IMR-90 (cell line): ENCODE measurements around the gene SETD2. TPM values are rescaled to one million over a fixed set of nuclear protein-coding genes. Genes with fewer than 3 reads are reported as not detected.
A peak's percentile ranks its signal among the peaks of the same experiment; 100 is the strongest.

Source experiments
- ATAC-seq: fragments of 200-7000 bp; cut with Tn5 transposase; 2 replicates; pipeline ENCODE4 v1.9.1; 2020; ENCODE audit warnings: low read depth, mild to moderate bottlenecking, moderate library complexity
- Bru-seq: library from RNA; stranded (reverse); fragments of 400-500 nt; gene quantifications from one replicate; lab custom pipeline; 2021; lab: Mats Ljungman, UMichigan
- BruChase-seq, 2 experiments: library from RNA; stranded (reverse); fragments of 400-500 nt; gene quantifications; one replicate each; lab custom pipeline; 2021; lab: Mats Ljungman, UMichigan
- BruUV-seq: library from RNA; stranded (reverse); fragments of 400-500 nt; replicated peaks from 2 replicates; lab custom pipeline; 2021; lab: Mats Ljungman, UMichigan
- CTCF ChIA-PET: fragments of 300-600 bp; formaldehyde crosslinking; extraction: SDS; loops from one replicate; lab custom pipeline; 2021; ENCODE audit warnings: antibody characterized with exemption; lab: Yijun Ruan, JAX
- POLR2A ChIA-PET: fragments of 300-600 bp; sonication (Branson Sonifier 250); formaldehyde crosslinking; loops from one replicate; lab custom pipeline; 2022; ENCODE audit warnings: antibody characterized with exemption; ENCODE audit not compliant: unreplicated experiment; lab: Charles Lee
- DNase-seq: peaks from one replicate; pipeline ENCODE4 v3.0.0; 2013
- H2AFZ ChIP-seq: replicated peaks from 2 replicates; pipeline ENCODE3; 2013; ENCODE audit warnings: low read length, mild to moderate bottlenecking; ENCODE audit not compliant: poor library complexity
- H2AK5ac ChIP-seq: 2 replicates; pipeline ENCODE4 v1.6.1; 2013; ENCODE audit warnings: low read depth, low read length, inconsistent platforms
- H2AK9ac ChIP-seq: replicated peaks from 2 replicates; pipeline ENCODE3; 2013; ENCODE audit warnings: mild to moderate bottlenecking, low read depth, low read length, moderate library complexity; ENCODE audit not compliant: poor library complexity
- H2BK120ac ChIP-seq: 2 replicates; pipeline ENCODE4 v1.6.1; 2013; ENCODE audit warnings: low read depth, low read length, inconsistent platforms
- H2BK15ac ChIP-seq: 3 replicates; pipeline ENCODE4 v1.6.1; 2013; ENCODE audit warnings: low read depth, low read length, inconsistent platforms
- H2BK20ac ChIP-seq: 2 replicates; pipeline ENCODE4 v1.6.1; 2013; ENCODE audit warnings: low read depth, mild to moderate bottlenecking, inconsistent platforms, low read length, moderate library complexity
- H2BK5ac ChIP-seq: 2 replicates; pipeline ENCODE4 v1.6.1; 2013; ENCODE audit warnings: mild to moderate bottlenecking, low read depth, low read length, inconsistent platforms; ENCODE audit not compliant: poor library complexity, severe bottlenecking
- H3K14ac ChIP-seq: replicated peaks from 2 replicates; pipeline ENCODE4 v1.6.1; 2013; ENCODE audit warnings: low read depth, low read length, inconsistent platforms
- H3K18ac ChIP-seq: 2 replicates; pipeline ENCODE4 v1.6.1; 2013; ENCODE audit warnings: low read depth, low read length, control low read depth
- H3K23ac ChIP-seq: 2 replicates; pipeline ENCODE4 v1.6.1; 2013; ENCODE audit warnings: low read depth, low read length, inconsistent platforms
- H3K27ac ChIP-seq: 2 replicates; pipeline ENCODE4 v1.5.1; 2013; ENCODE audit warnings: mild to moderate bottlenecking, control low read depth, low read length; ENCODE audit not compliant: insufficient read depth
- H3K27me3 ChIP-seq: 2 replicates; pipeline ENCODE4 v1.6.1; 2013; ENCODE audit warnings: low read length; ENCODE audit not compliant: control insufficient read depth, insufficient read depth
- H3K36me3 ChIP-seq: 2 replicates; pipeline ENCODE4 v1.6.1; 2013; ENCODE audit warnings: low read length, mixed read lengths; ENCODE audit not compliant: control insufficient read depth, insufficient read depth
- H3K4ac ChIP-seq: 2 replicates; pipeline ENCODE4 v1.6.1; 2013; ENCODE audit warnings: low read depth, low read length, inconsistent platforms
- H3K4me1 ChIP-seq: 2 replicates; pipeline ENCODE4 v1.6.1; 2013; ENCODE audit warnings: low read length, mixed read lengths; ENCODE audit not compliant: control insufficient read depth, insufficient read depth
- H3K4me2 ChIP-seq: 2 replicates; pipeline ENCODE4 v1.6.1; 2013; ENCODE audit warnings: low read depth, mild to moderate bottlenecking, control low read depth, low read length, moderate library complexity
- H3K4me3 ChIP-seq: 2 replicates; pipeline ENCODE4 v1.5.1; 2013; ENCODE audit warnings: low read depth, mild to moderate bottlenecking, control low read depth, low read length, moderate library complexity; ENCODE audit not compliant: insufficient read depth
- H3K56ac ChIP-seq: 2 replicates; pipeline ENCODE4 v1.6.1; 2013; ENCODE audit warnings: low read length, inconsistent platforms; ENCODE audit not compliant: insufficient read depth; ENCODE audit errors: extremely low read depth
- H3K79me1 ChIP-seq, 2 experiments: 2 replicates each; pipeline ENCODE4 v1.6.1; 2013; ENCODE audit warnings: low read length in 2 of 2, inconsistent platforms in 1 of 2, low read depth in 1 of 2
- H3K9ac ChIP-seq: 2 replicates; pipeline ENCODE4 v1.6.1; 2013; ENCODE audit warnings: low read depth, low read length, control low read depth
- H3K9me1 ChIP-seq: 2 replicates; pipeline ENCODE4 v1.6.1; 2013; ENCODE audit warnings: low read length, inconsistent platforms; ENCODE audit not compliant: insufficient read depth
- H3K9me3 ChIP-seq: 2 replicates; pipeline ENCODE4 v1.6.1; 2013; ENCODE audit warnings: low read length; ENCODE audit not compliant: control insufficient read depth, insufficient read depth
- H4K20me1 ChIP-seq: 2 replicates; pipeline ENCODE4 v1.6.1; 2013; ENCODE audit warnings: low read length, inconsistent platforms; ENCODE audit not compliant: insufficient read depth
- H4K5ac ChIP-seq: 2 replicates; pipeline ENCODE4 v1.6.1; 2013; ENCODE audit warnings: mild to moderate bottlenecking, low read depth, low read length, control low read depth
- H4K8ac ChIP-seq, 2 experiments: 2 replicates each; pipeline ENCODE4 v1.6.1; 2013; ENCODE audit warnings: low read depth in 2 of 2, low read length in 2 of 2, control low read depth in 1 of 2, inconsistent platforms in 1 of 2
- H4K91ac ChIP-seq: 2 replicates; pipeline ENCODE4 v1.6.1; 2013; ENCODE audit warnings: low read depth, low read length, inconsistent platforms; ENCODE audit not compliant: insufficient read depth
- BHLHE40 ChIP-seq: fragments of 150-350 bp; IDR thresholded peaks from 2 replicates; pipeline ENCODE4 v1.6.1; 2016; ENCODE audit warnings: mild to moderate bottlenecking, low read depth, low read length
- CEBPB ChIP-seq: IDR thresholded peaks from 2 replicates; pipeline ENCODE4 v1.6.1; 2012; ENCODE audit warnings: low read depth, low read length, improper control_type of control experiment
- CHD1 ChIP-seq: IDR thresholded peaks from 2 replicates; pipeline ENCODE4 v1.6.1; 2012; ENCODE audit warnings: low read depth, low read length, improper control_type of control experiment
- CTCF ChIP-seq: conservative IDR thresholded peaks from 2 replicates; pipeline ENCODE4 v1.5.1; 2012; ENCODE audit warnings: mild to moderate bottlenecking, low read depth, low read length, improper control_type of control experiment
- ELK1 ChIP-seq: fragments of 150-350 bp; IDR thresholded peaks from 2 replicates; pipeline ENCODE4 v1.6.1; 2016; ENCODE audit warnings: low read depth, mild to moderate bottlenecking, low read length, moderate library complexity, borderline replicate concordance
- MAFK ChIP-seq: IDR thresholded peaks from 2 replicates; pipeline ENCODE4 v1.6.1; 2012; ENCODE audit warnings: low read depth, low read length, improper control_type of control experiment
- NFE2L2 ChIP-seq: fragments of 150-350 bp; IDR thresholded peaks from 2 replicates; pipeline ENCODE4 v1.6.1; 2016; ENCODE audit warnings: low read depth, mild to moderate bottlenecking, low read length
- RAD21 ChIP-seq: IDR thresholded peaks from 2 replicates; pipeline ENCODE4 v1.6.1; 2012; ENCODE audit warnings: low read length, improper control_type of control experiment
- RCOR1 ChIP-seq: IDR thresholded peaks from 2 replicates; pipeline ENCODE4 v1.6.1; 2012; ENCODE audit warnings: mild to moderate bottlenecking, low read length, improper control_type of control experiment; ENCODE audit not compliant: insufficient replicate concordance
- RFX5 ChIP-seq: IDR thresholded peaks from 2 replicates; pipeline ENCODE4 v1.8.0; 2012; ENCODE audit warnings: low read depth, mild to moderate bottlenecking, low read length, moderate library complexity
- SMC3 ChIP-seq: fragments of 150-350 bp; IDR thresholded peaks from 2 replicates; pipeline ENCODE4 v1.6.1; 2016; ENCODE audit warnings: low read depth, mild to moderate bottlenecking, antibody characterized with exemption, low read length, moderate library complexity
- WGBS, 2 experiments: methylation state at CpG; one replicate each; pipeline versions ENCODE4 v1.1.5 to v1.1.7; 2013; ENCODE audit warnings: missing lambda C conversion rate in 2 of 2; ENCODE audit not compliant: insufficient read length in 1 of 2; ENCODE audit errors: extremely low coverage in 2 of 2; 5-methylcytosine and 5-hydroxymethylcytosine counted together
- dilution Hi-C: fragments of 300-500 bp; cut with HindIII; formaldehyde crosslinking; loops from one replicate; pipeline ENCODE4 v1.14.3; 2018; ENCODE audit warnings: low sequenced_read_pairs; ENCODE audit not compliant: unreplicated experiment
- in situ Hi-C: fragments of 300-500 bp; cut with MboI; formaldehyde crosslinking; loops from 3 replicates; pipeline ENCODE4 v1.14.3; 2019; ENCODE audit warnings: low sequenced_read_pairs, inconsistent platforms, mixed read lengths
- intact Hi-C: fragments of 100-400 bp; cut with micrococcal nuclease; formaldehyde crosslinking; loops from 2 replicates; pipeline ENCODE4 v1.10.0; 2022
- long read RNA-seq: library from polyadenylated mRNA; unstranded; transcript quantifications from one replicate; pipeline ENCODE4 v2.0.0, GENCODE V29; 2021; ENCODE audit not compliant: unreplicated experiment
- polyA plus RNA-seq, 3 experiments: library from polyadenylated mRNA; depleted of rRNA; stranded (reverse); fragments of >200 nt; gene quantifications; 2 replicates each; pipeline ENCODE4 v1.2.3, GENCODE V29; 2012; ENCODE audit warnings: low replicate concordance in 1 of 3
- total RNA-seq: library from RNA; depleted of rRNA; stranded (reverse); fragments of >200 nt; gene quantifications from 2 replicates; pipeline ENCODE4 v1.2.3, GENCODE V29; 2012; rRNA removed

Gene SETD2
- total RNA-seq (20.1 and 30.3 TPM in 2 replicates), polyA plus RNA-seq (2012; rRNA removed) (14.9 and 18.3 TPM in 2 replicates), Bru-seq, nascent RNA (percentile 93 among the genes with signal in this experiment), BruChase-seq, experiment 1, labeled RNA remaining after a 6-hour chase (percentile 95 among the genes with signal in this experiment), BruChase-seq, experiment 2, labeled RNA remaining after a 2-hour chase (percentile 93 among the genes with signal in this experiment)
- 5.0 and 6.7 TPM in 2 replicates for polyA plus RNA-seq (2012; cell fraction: cytosol; rRNA removed)
- polyA plus RNA-seq (2012; cell fraction: nucleus; rRNA removed; ENCODE audit: low replicate concordance), result 9.4 and 28.0 TPM in 2 replicates
- long read RNA-seq, partial matches to known transcripts, result 19 of 27 reads
- long read RNA-seq, other reads (novel, unspliced or antisense), result 8 of 27 reads

GRCh38 chr3:47164007-47164881 is at the start of gene SETD2:
Gene SETD2 (minus strand): TSS chr3:47164113. CDS start chr3:47163924, 189 bp downstream.
- DNase-seq, result peak; percentile 90
- peak within 1 kb of the TSS; percentile 90 for H4K5ac ChIP-seq
- dilution Hi-C loops, result no loop called here
- TF ChIP-seq CHD1 (no peak), NFE2L2 (no peak), RAD21 (peak; percentile 27; the same call in 1 of the 2 replicates), SMC3 (no peak), BHLHE40 (peak; percentile 45; the same call in 1 of the 2 replicates), CTCF (peak; percentile 30), ELK1 (no peak), MAFK (no peak), RCOR1 (no peak), RFX5 (no peak), CEBPB (no peak)

More at GRCh38 chr3:47164007-47164881, at the start of gene SETD2:
- Histone ChIP-seq H3K27me3 (no peaks in the 10 kb centered on the region), H4K8ac (peak within 1 kb of the TSS; percentile 64 to 86), H3K4me3 (peak within 1 kb of the TSS; percentile 85), H3K18ac (peak within 1 kb of the TSS; percentile 45), H3K9ac (peak within 1 kb of the TSS; percentile 93), H2AK9ac (peak within 1 kb of the TSS; percentile 94), H3K4ac (peak within 1 kb of the TSS; percentile 83), H3K79me1 (peaks cover 11 to 44% of the 10 kb centered on the region in 2 experiments; a peak in 3 of 4 replicates), H2AK5ac (peak within 1 kb of the TSS; percentile 35), H3K4me1 (peaks cover 6% of the 10 kb centered on the region), H2BK120ac (peak within 1 kb of the TSS; percentile 34; the same call in 1 of the 2 replicates), H3K23ac (peak within 1 kb of the TSS; percentile 72), H4K20me1 (peaks cover 43% of the 10 kb centered on the region), H4K91ac (peak within 1 kb of the TSS; percentile 18; the same call in 1 of the 2 replicates), H3K14ac (peak within 1 kb of the TSS; percentile 93), H3K9me1 (peaks cover 14% of the 10 kb centered on the region), H2AFZ (peak within 1 kb of the TSS; percentile 91), H2BK5ac (peak within 1 kb of the TSS; percentile 82), H3K56ac (peak within 1 kb of the TSS; percentile 85), H3K36me3 (no peaks in the 10 kb centered on the region), H2BK20ac (no peak within 1 kb of the TSS), H3K9me3 (no peaks in the 10 kb centered on the region), H3K27ac (peak within 1 kb of the TSS; percentile 90), H3K4me2 (peak within 1 kb of the TSS; percentile 99), H2BK15ac (peak within 1 kb of the TSS; percentile 85; the same call in 2 of the 3 replicates)
- ATAC-seq, result peak; percentile 91
- CTCF ChIA-PET, result interaction anchor here (1.1 kb wide), 1 partner anchor 211 kb away, joined by 3 read pairs; no protein-coding TSS in a partner anchor
- in situ Hi-C loops (no loop called here), intact Hi-C loops (loop anchor here (1.0 to 10.0 kb wide), 4 partner anchors 118 to 229 kb away; partner anchors contain the start of genes KIF9 and KLHL18)
- no TSS peak for BruUV-seq
- WGBS, 2 experiments, result 0% methylated on average over 15 of the region's 95 CpGs; no CpG with 5 or more reads in 1 of the 2 experiments
- POLR2A ChIA-PET, result interaction anchor here (0.6 to 1.4 kb wide), 5 partner anchors 33 to 128 kb away, joined by 3 to 5 read pairs (median 4); no protein-coding TSS in a partner anchor
